Naive thymus-derived CD4-positive, alpha-beta T cell (primary cell): ENCODE data around the gene CEP78. TPM values are rescaled to one million over a fixed set of nuclear protein-coding genes. Genes with fewer than 3 reads are reported as not detected.

Experiments used
- ATAC-seq: fragments of 150-1000 bp; cut with Tn5 transposase; 2 replicates; pipeline ENCODE4 v1.10.0; 2021; ENCODE audit warnings: mild to moderate bottlenecking, moderate library complexity
- CTCF ChIA-PET: fragments of 350-600 bp; sonication (Branson Sonifier 250); formaldehyde crosslinking; loops from one replicate; lab custom pipeline; 2021; ENCODE audit warnings: antibody characterized with exemption; lab: Charles Lee
- POLR2A ChIA-PET: fragments of 350-600 bp; sonication (Branson Sonifier 250); formaldehyde crosslinking; loops from one replicate; lab custom pipeline; 2021; ENCODE audit warnings: antibody characterized with exemption, inconsistent platforms; lab: Charles Lee
- DNase-seq, 9 donors: peaks; one replicate each; pipeline versions ENCODE4 v3.0.0 to v3.0.0-alpha.2; 2020 to 2022; ENCODE audit warnings: mixed read lengths in 1 of 9
- H3K27ac ChIP-seq: one replicate; pipeline ENCODE4 v1.7.0; 2013; ENCODE audit warnings: mild to moderate bottlenecking, low read depth, low read length, moderate library complexity
- H3K27me3 ChIP-seq, 2 donors: one replicate each; pipeline ENCODE4 v1.7.0; 2013; ENCODE audit warnings: low read length in 2 of 2, mild to moderate bottlenecking in 2 of 2, moderate library complexity in 2 of 2; ENCODE audit not compliant: control insufficient read depth in 2 of 2, insufficient read depth in 2 of 2
- H3K36me3 ChIP-seq, 3 experiments: 1 replicate in 2 of 3; 2 replicates in 1 of 3; pipeline ENCODE4 v1.7.0; 2013; ENCODE audit warnings: low read length in 3 of 3, mild to moderate bottlenecking in 3 of 3, moderate library complexity in 1 of 3; ENCODE audit not compliant: insufficient read depth in 3 of 3, control insufficient read depth in 2 of 3
- H3K4me1 ChIP-seq, 2 donors: one replicate each; pipeline ENCODE4 v1.7.0; 2013; ENCODE audit warnings: low read length in 2 of 2, mild to moderate bottlenecking in 2 of 2, moderate library complexity in 1 of 2; ENCODE audit not compliant: control insufficient read depth in 2 of 2, insufficient read depth in 2 of 2
- H3K4me3 ChIP-seq: 2 replicates; pipeline ENCODE4 v1.7.0; 2013; ENCODE audit warnings: mild to moderate bottlenecking, low read length
- H3K9me3 ChIP-seq, 3 experiments: 1 replicate in 2 of 3; 2 replicates in 1 of 3; pipeline ENCODE4 v1.7.0; 2013; ENCODE audit warnings: low read length in 3 of 3; ENCODE audit not compliant: control insufficient read depth in 2 of 3
- H3K27ac Mint-ChIP-seq, 9 donors: one replicate each; pipeline ENCODE4 v1.8.0; 2020 to 2022; ENCODE audit warnings: mixed read lengths in 9 of 9, mild to moderate bottlenecking in 8 of 9, moderate library complexity in 5 of 9, inconsistent platforms in 2 of 9
- H3K27me3 Mint-ChIP-seq, 5 donors: one replicate each; pipeline ENCODE4 v1.8.0; 2021 to 2022; ENCODE audit warnings: mixed read lengths in 5 of 5, mild to moderate bottlenecking in 1 of 5
- H3K36me3 Mint-ChIP-seq, 5 donors: one replicate each; pipeline ENCODE4 v1.8.0; 2020 to 2022; ENCODE audit warnings: mixed read lengths in 5 of 5, mild to moderate bottlenecking in 3 of 5, inconsistent platforms in 1 of 5
- H3K4me1 Mint-ChIP-seq, 7 donors: one replicate each; pipeline ENCODE4 v1.8.0; 2020 to 2022; ENCODE audit warnings: mixed read lengths in 7 of 7, mild to moderate bottlenecking in 3 of 7, inconsistent platforms in 1 of 7
- H3K4me3 Mint-ChIP-seq, 10 donors: one replicate each; pipeline ENCODE4 v1.8.0; 2020 to 2022; ENCODE audit warnings: mild to moderate bottlenecking in 10 of 10, mixed read lengths in 10 of 10, moderate library complexity in 6 of 10, inconsistent platforms in 2 of 10
- H3K9me3 Mint-ChIP-seq, 11 donors: one replicate each; pipeline ENCODE4 v1.8.0; 2020 to 2022; ENCODE audit warnings: mixed read lengths in 11 of 11, mild to moderate bottlenecking in 4 of 11, inconsistent platforms in 1 of 11, moderate library complexity in 1 of 11
- intact Hi-C, 2 donors: fragments of 100-400 bp; cut with micrococcal nuclease; formaldehyde crosslinking; loops; one replicate each; pipeline ENCODE4 v1.15.1; 2023
- polyA plus RNA-seq, 2 donors: library from polyadenylated mRNA; unstranded; fragments of 300-500 nt; fragmentation: Illumina TruSeq; gene quantifications; one replicate each; pipeline ENCODE4 v1.2.3, GENCODE V29; 2021
- total RNA-seq, 6 experiments: library from RNA in 5 of 6; stranded (reverse) in 5 of 6; gene quantifications; 1 replicate in 5 of 6; 2 replicates in 1 of 6; pipeline ENCODE4 v1.2.3 and lab custom pipeline; 2021 to 2026

CEP78 gene
- total and polyA plus RNA-seq, 7 experiments from 2014 or later = 10.9 to 34.8 (median 23.1) TPM

- ChIA-PET CTCF (no interaction called here), POLR2A (interaction anchor here (0.7 to 1.5 kb wide), 2 partner anchors 59 to 95 kb away, joined by 3 read pairs; no protein-coding TSS in a partner anchor)
- DNase-seq = no peak
- Mint-ChIP-seq H3K27ac (peak overlapping the region in 2 of 9 donors; percentile 72 to 81), H3K4me3 (peak overlapping the region; percentile 70 to 95 (median 92)), H3K27me3 (peaks cover 0 to 5% (median 0%) of the 10 kb centered on the region in 5 donors), H3K4me1 (peaks cover 21 to 53% (median 44%) of the 10 kb centered on the region in 7 donors), H3K9me3 (peaks cover 0 to 2% (median 0%) of the 10 kb centered on the region in 11 donors), H3K36me3 (peaks cover 0 to 7% (median 5%) of the 10 kb centered on the region in 5 donors)
- Histone ChIP-seq H3K27me3 (no peaks in the 10 kb centered on the region), H3K9me3 (no peaks in the 10 kb centered on the region), H3K36me3 (no peaks in the 10 kb centered on the region), H3K27ac (no peak overlapping the region), H3K4me3 (peak overlapping the region; percentile 86), H3K4me1 (peaks cover 4 to 8% of the 10 kb centered on the region in 2 donors)
- no peak for ATAC-seq
- intact Hi-C loops = loop anchor here (1.0 to 10.0 kb wide), 7 partner anchors 59 to 1275 kb away; partner anchors contain the start of genes VPS13A (in 2 of the 2), CEP78 (in 1 of the 2), GNAQ (in 1 of the 2) and TLE4 (in 1 of the 2)
These were observed 59.9 kb downstream of the CEP78 start for GRCh38 chr9:78295731-78296130.

- ChIA-PET POLR2A (interaction anchor here (1.2 to 1.6 kb wide), 3 partner anchors 60 to 1119 kb away, joined by 3 to 4 read pairs (median 3); partner anchors contain the start of gene VPS13A), CTCF (interaction anchor here (1.9 kb wide), 1 partner anchor 13 kb away, joined by 5 read pairs; no protein-coding TSS in a partner anchor)
- Mint-ChIP-seq H3K4me3 (peak overlapping the region; percentile 86 to 95 (median 92)), H3K27me3 (peaks cover 0 to 5% (median 0%) of the 10 kb centered on the region in 5 donors), H3K4me1 (peaks cover 21 to 54% (median 44%) of the 10 kb centered on the region in 7 donors), H3K27ac (peak overlapping the region; percentile 60 to 95 (median 81)), H3K36me3 (peaks cover 0 to 8% (median 5%) of the 10 kb centered on the region in 5 donors), H3K9me3 (peaks cover 0 to 2% (median 0%) of the 10 kb centered on the region in 11 donors)
- H3K27me3 ChIP-seq = no peaks in the 10 kb centered on the region
- H3K9me3 ChIP-seq = no peaks in the 10 kb centered on the region
- H3K4me1 ChIP-seq = peaks cover 4 to 8% of the 10 kb centered on the region in 2 donors
- peak overlapping the region; percentile 56 for H3K27ac ChIP-seq
- no peak for ATAC-seq
- intact Hi-C loops = loop anchor here (1.0 to 10.0 kb wide), 7 partner anchors 60 to 1274 kb away; partner anchors contain the start of genes VPS13A (in 2 of the 2), CEP78 (in 1 of the 2), GNAQ (in 1 of the 2) and TLE4 (in 1 of the 2)
- peak in 3 of 9 donors; percentile 10 to 17 (median 11) for DNase-seq
- H3K4me3 ChIP-seq = peak overlapping the region; percentile 86
- H3K36me3 ChIP-seq = no peaks in the 10 kb centered on the region
These were observed 60.5 kb downstream of the CEP78 start for GRCh38 chr9:78296201-78296892.

- peak within 1 kb of the TSS; percentile 86 to 95 (median 92) for H3K4me3 Mint-ChIP-seq
- DNase-seq (peak; percentile 69 to 91 (median 88)), ATAC-seq (peak; percentile 99)
- H3K4me1 ChIP-seq = peaks cover 4 to 8% of the 10 kb centered on the region in 2 donors
- peak within 1 kb of the TSS; percentile 86 for H3K4me3 ChIP-seq
- H3K27me3 ChIP-seq = no peaks in the 10 kb centered on the region
- H3K36me3 ChIP-seq = no peaks in the 10 kb centered on the region
- peaks cover 21 to 59% (median 44%) of the 10 kb centered on the region in 7 donors for H3K4me1 Mint-ChIP-seq
- intact Hi-C loops = loop anchor here (1.0 to 10.0 kb wide), 10 partner anchors 36 to 1274 kb away; partner anchors contain the start of genes CEP78 (in 2 of the 2), TLE4 (in 2 of the 2), VPS13A (in 2 of the 2) and GNAQ (in 1 of the 2)
- H3K27ac Mint-ChIP-seq = peak within 1 kb of the TSS; percentile 60 to 95 (median 81)
- no peaks in the 10 kb centered on the region for H3K9me3 Mint-ChIP-seq
- peaks cover 0 to 16% (median 5%) of the 10 kb centered on the region in 5 donors for H3K36me3 Mint-ChIP-seq
- ChIA-PET CTCF (interaction anchor here (0.6 to 1.9 kb wide), 3 partner anchors 13 to 1903 kb away, joined by 3 to 5 read pairs (median 3); partner anchors contain the start of gene RFK), POLR2A (interaction anchor here (0.5 to 1.6 kb wide), 4 partner anchors 60 to 1120 kb away, joined by 3 to 4 read pairs (median 3); partner anchors contain the start of gene VPS13A)
- H3K27ac ChIP-seq = peak within 1 kb of the TSS; percentile 56
- H3K27me3 Mint-ChIP-seq = peaks cover 0 to 5% (median 0%) of the 10 kb centered on the region in 5 donors
- H3K9me3 ChIP-seq = no peaks in the 10 kb centered on the region
These were observed 61.2 kb downstream of the CEP78 start, which contains the start of gene PSAT1 for GRCh38 chr9:78296893-78297671. Gene PSAT1 (plus strand): TSS chr9:78297125. CDS start chr9:78297211, 86 bp downstream.

GRCh38 chr9:78297672-78297961 lies 61.7 kb downstream of the CEP78 start:
- Histone ChIP-seq H3K27ac (peak overlapping the region; percentile 56), H3K27me3 (no peaks in the 10 kb centered on the region), H3K4me1 (peaks cover 4 to 8% of the 10 kb centered on the region in 2 donors), H3K36me3 (no peaks in the 10 kb centered on the region), H3K4me3 (peak overlapping the region; percentile 86), H3K9me3 (no peaks in the 10 kb centered on the region)
- Mint-ChIP-seq H3K9me3 (no peaks in the 10 kb centered on the region), H3K36me3 (peaks cover 0 to 17% (median 5%) of the 10 kb centered on the region in 5 donors), H3K4me1 (peaks cover 19 to 56% (median 41%) of the 10 kb centered on the region in 7 donors), H3K27ac (peak overlapping the region in 7 of 9 donors; percentile 28 to 95 (median 72)), H3K27me3 (peaks cover 0 to 5% (median 0%) of the 10 kb centered on the region in 5 donors), H3K4me3 (peak overlapping the region; percentile 86 to 95 (median 92))
- no peak for DNase-seq
- POLR2A ChIA-PET = interaction anchor here (0.5 to 1.6 kb wide), 3 partner anchors 83 to 1121 kb away, joined by 3 to 4 read pairs (median 3); partner anchors contain the start of gene VPS13A
- CTCF ChIA-PET = interaction anchor here (0.6 to 1.9 kb wide), 3 partner anchors 12 to 1903 kb away, joined by 3 to 5 read pairs (median 3); partner anchors contain the start of gene RFK
- intact Hi-C loops = loop anchor here (1.0 to 10.0 kb wide), 10 partner anchors 36 to 1274 kb away; partner anchors contain the start of genes TLE4 (in 2 of the 2), VPS13A (in 2 of the 2), CEP78 (in 1 of the 2) and GNAQ (in 1 of the 2)
- no peak for ATAC-seq

GRCh38 chr9:78298046-78298765 lies 62.3 kb downstream of the CEP78 start:
- peak overlapping the region; percentile 86 to 95 (median 92) for H3K4me3 Mint-ChIP-seq
- peak overlapping the region in 7 of 9 donors; percentile 36 to 95 (median 72) for H3K27ac Mint-ChIP-seq
- POLR2A ChIA-PET = interaction anchor here (0.6 to 1.6 kb wide), 2 partner anchors 353 to 1121 kb away, joined by 3 to 4 read pairs; partner anchors contain the start of gene VPS13A

More at GRCh38 chr9:78298046-78298765, 62.3 kb downstream of the CEP78 start:
- H3K27me3 ChIP-seq = no peaks in the 10 kb centered on the region
- peaks cover 15 to 51% (median 35%) of the 10 kb centered on the region in 7 donors for H3K4me1 Mint-ChIP-seq
- no peak for ATAC-seq
- H3K9me3 ChIP-seq = no peaks in the 10 kb centered on the region
- peaks cover 0 to 17% (median 5%) of the 10 kb centered on the region in 5 donors for H3K36me3 Mint-ChIP-seq
- peaks cover 4 to 8% of the 10 kb centered on the region in 2 donors for H3K4me1 ChIP-seq
- H3K4me3 ChIP-seq = peak overlapping the region; percentile 86
- DNase-seq = peak in 1 of 9 donors; percentile 29
- H3K27me3 Mint-ChIP-seq = peaks cover 0 to 5% (median 0%) of the 10 kb centered on the region in 5 donors
- no peaks in the 10 kb centered on the region for H3K36me3 ChIP-seq
- intact Hi-C loops = loop anchor here (5.0 to 10.0 kb wide), 2 partner anchors 163 to 1121 kb away; partner anchors contain the start of gene VPS13A (in 1 of the 2)
- CTCF ChIA-PET = interaction anchor here (0.7 to 1.9 kb wide), 3 partner anchors 11 to 71 kb away, joined by 3 to 5 read pairs (median 3); no protein-coding TSS in a partner anchor
- no peaks in the 10 kb centered on the region for H3K9me3 Mint-ChIP-seq
- H3K27ac ChIP-seq = peak overlapping the region; percentile 56
